Stomach (tissue), 4 donors: ENCODE data around the gene IL1RAPL2.

Source experiments
- POLR2A ChIP-seq, 4 donors: fragments of 450-650 bp; IDR thresholded peaks; one replicate each; pipeline ENCODE4 v1.6.1; 2016; ENCODE audit warnings: antibody characterized with exemption in 4 of 4, control low read depth in 2 of 4, mild to moderate bottlenecking in 1 of 4, moderate library complexity in 1 of 4
- TF ChIP-seq, protein P1 (sequence below), 7 experiments: fragments of 450-650 bp in 4 of 7; fragments of 200-600 bp in 3 of 7; sonication (generic) in 3 of 7; IDR thresholded peaks; one replicate each; pipeline ENCODE4 v1.5.1; 2016 to 2019; ENCODE audit warnings: antibody characterized with exemption in 7 of 7, control low read depth in 2 of 7, mild to moderate bottlenecking in 1 of 7

DNA sequence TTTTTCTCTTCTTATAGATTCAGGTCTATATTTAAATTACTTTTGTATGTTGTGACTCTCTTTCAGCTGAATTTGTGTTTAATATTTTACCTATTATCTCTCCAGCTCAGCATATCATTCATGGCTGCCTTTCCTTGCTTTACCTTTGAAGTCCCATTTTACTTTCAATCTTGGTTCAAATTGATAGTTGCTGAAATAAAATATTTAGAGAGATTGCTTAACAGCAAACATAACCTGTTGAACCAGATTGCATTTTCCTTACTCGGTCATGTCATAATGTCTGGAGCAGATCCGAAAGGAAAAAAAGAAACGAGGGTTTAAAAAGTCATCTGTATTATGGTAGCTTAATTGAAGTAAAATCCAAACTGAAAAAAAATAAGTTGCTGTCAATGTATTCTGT is 94.1 kb downstream of the IL1RAPL2 start:
- TF ChIP-seq, protein P1, sequence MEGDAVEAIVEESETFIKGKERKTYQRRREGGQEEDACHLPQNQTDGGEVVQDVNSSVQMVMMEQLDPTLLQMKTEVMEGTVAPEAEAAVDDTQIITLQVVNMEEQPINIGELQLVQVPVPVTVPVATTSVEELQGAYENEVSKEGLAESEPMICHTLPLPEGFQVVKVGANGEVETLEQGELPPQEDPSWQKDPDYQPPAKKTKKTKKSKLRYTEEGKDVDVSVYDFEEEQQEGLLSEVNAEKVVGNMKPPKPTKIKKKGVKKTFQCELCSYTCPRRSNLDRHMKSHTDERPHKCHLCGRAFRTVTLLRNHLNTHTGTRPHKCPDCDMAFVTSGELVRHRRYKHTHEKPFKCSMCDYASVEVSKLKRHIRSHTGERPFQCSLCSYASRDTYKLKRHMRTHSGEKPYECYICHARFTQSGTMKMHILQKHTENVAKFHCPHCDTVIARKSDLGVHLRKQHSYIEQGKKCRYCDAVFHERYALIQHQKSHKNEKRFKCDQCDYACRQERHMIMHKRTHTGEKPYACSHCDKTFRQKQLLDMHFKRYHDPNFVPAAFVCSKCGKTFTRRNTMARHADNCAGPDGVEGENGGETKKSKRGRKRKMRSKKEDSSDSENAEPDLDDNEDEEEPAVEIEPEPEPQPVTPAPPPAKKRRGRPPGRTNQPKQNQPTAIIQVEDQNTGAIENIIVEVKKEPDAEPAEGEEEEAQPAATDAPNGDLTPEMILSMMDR (IDR thresholded peaks at IDR 0.05), result no peak
- no peak for TF ChIP-seq POLR2A (IDR thresholded peaks at IDR 0.05)
